ENCODE results near the gene INHBB.
"Not testable (repeated sequence)": the region's sequence is repeated elsewhere in the genome, so short reads cannot be mapped to it uniquely, and the experiment has no call there.

INHBB gene

GRCh38 chr2:120315367-120316033, 30.4 kb upstream of the INHBB start:
- in situ Hi-C loops (cut with MboI; ENCODE audit: low sequenced_read_pairs), result no loop called here

- in situ Hi-C loops (cut with MboI; ENCODE audit: low sequenced_read_pairs), result no loop called here
These were observed 29.9 kb upstream of the INHBB start for GRCh38 chr2:120316071-120316470.

GRCh38 chr2:120316528-120317179, 29.3 kb upstream of the INHBB start:
- in situ Hi-C loops (cut with MboI; ENCODE audit: low sequenced_read_pairs), result no loop called here

- in situ Hi-C loops (cut with MboI; ENCODE audit: low sequenced_read_pairs), result no loop called here
These were observed 28.8 kb upstream of the INHBB start for GRCh38 chr2:120317180-120317533.

- in situ Hi-C loops (cut with MboI; ENCODE audit: low sequenced_read_pairs), result no loop called here
These were observed 28.0 kb upstream of the INHBB start for GRCh38 chr2:120317916-120318315.

GRCh38 chr2:120318626-120319025, 27.3 kb upstream of the INHBB start:
- in situ Hi-C loops (cut with MboI; ENCODE audit: low sequenced_read_pairs), result no loop called here

- in situ Hi-C loops (cut with MboI; ENCODE audit: low sequenced_read_pairs), result no loop called here
These were observed 26.8 kb upstream of the INHBB start for GRCh38 chr2:120319123-120319522.

GRCh38 chr2:120319686-120320317, 26.1 kb upstream of the INHBB start:
- in situ Hi-C loops (cut with MboI; ENCODE audit: low sequenced_read_pairs), result no loop called here

GRCh38 chr2:120320318-120320851, 25.6 kb upstream of the INHBB start:
- in situ Hi-C loops (cut with MboI; ENCODE audit: low sequenced_read_pairs), result no loop called here

- in situ Hi-C loops (cut with MboI; ENCODE audit: low sequenced_read_pairs), result not testable (repeated sequence)
These were observed 24.9 kb upstream of the INHBB start for GRCh38 chr2:120320887-120321556.

- in situ Hi-C loops (cut with MboI; ENCODE audit: low sequenced_read_pairs), result no loop called here
These were observed 24.1 kb upstream of the INHBB start for GRCh38 chr2:120321721-120322284.

GRCh38 chr2:120322329-120322728, 23.6 kb upstream of the INHBB start:
- in situ Hi-C loops (cut with MboI; ENCODE audit: low sequenced_read_pairs), result no loop called here

GRCh38 chr2:120323214-120323613, 22.7 kb upstream of the INHBB start:
- in situ Hi-C loops (cut with MboI; ENCODE audit: low sequenced_read_pairs), result no loop called here

- in situ Hi-C loops (cut with MboI; ENCODE audit: low sequenced_read_pairs), result no loop called here
These were observed 22.0 kb upstream of the INHBB start for GRCh38 chr2:120323807-120324399.

- in situ Hi-C loops (cut with MboI; ENCODE audit: low sequenced_read_pairs), result no loop called here
These were observed 21.0 kb upstream of the INHBB start for GRCh38 chr2:120324933-120325332.

GRCh38 chr2:120326066-120326465, 19.9 kb upstream of the INHBB start:
- in situ Hi-C loops (cut with MboI; ENCODE audit: low sequenced_read_pairs), result no loop called here

- in situ Hi-C loops (cut with MboI; ENCODE audit: low sequenced_read_pairs), result no loop called here
These were observed 14.8 kb upstream of the INHBB start for GRCh38 chr2:120330946-120331822.

- in situ Hi-C loops (cut with MboI; ENCODE audit: low sequenced_read_pairs), result no loop called here
These were observed 14.0 kb upstream of the INHBB start for GRCh38 chr2:120331903-120332302.

GRCh38 chr2:120332384-120332783, 13.6 kb upstream of the INHBB start:
- in situ Hi-C loops (cut with MboI; ENCODE audit: low sequenced_read_pairs), result no loop called here

- in situ Hi-C loops (cut with MboI; ENCODE audit: low sequenced_read_pairs), result no loop called here
These were observed 11.9 kb upstream of the INHBB start for GRCh38 chr2:120334068-120334467.

All from HL-60/S4 (cell line).